GM12892 (cell line): Measurements from ENCODE around the gene SNED1.

Experiments
- POLR2A ChIP-seq: IDR thresholded peaks from 2 replicates; pipeline ENCODE4 v1.6.1; 2011; ENCODE audit warnings: low read depth, low read length, control low read depth
- POLR2AphosphoS5 ChIP-seq: IDR thresholded peaks from 2 replicates; pipeline ENCODE4 v1.6.1; 2011; ENCODE audit warnings: low read depth, low read length, control low read depth
- TAF1 ChIP-seq: IDR thresholded peaks from 2 replicates; pipeline ENCODE4 v1.6.1; 2011; ENCODE audit warnings: low read depth, mild to moderate bottlenecking, control low read depth, low read length, borderline replicate concordance

DNA sequence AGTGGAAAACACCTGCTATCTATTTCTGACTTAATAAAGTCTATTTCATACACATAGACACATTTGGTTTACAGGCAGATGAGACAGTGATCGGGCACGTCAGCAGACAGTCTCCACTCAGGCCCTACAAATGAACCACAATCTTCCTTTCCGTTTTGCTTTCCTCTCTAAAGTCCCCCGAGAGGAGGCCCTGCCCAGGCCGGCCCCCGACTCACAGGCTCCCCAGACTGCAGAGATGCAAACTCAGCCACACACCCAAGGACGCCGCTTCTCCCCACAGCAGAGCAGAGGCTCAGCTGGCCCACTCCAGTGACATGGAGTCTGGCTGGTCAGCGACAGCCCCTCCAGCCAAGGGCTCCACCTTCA lies 113.0 kb downstream of the SNED1 start:
- TF ChIP-seq POLR2A, result peak; percentile 68; the same call in 1 of the 2 replicates
- TF ChIP-seq POLR2AphosphoS5, result 0 out of 2 replicates have a peak, but pooled peaks have one; percentile 2
- peak; percentile 41; the same call in 1 of the 2 replicates for TF ChIP-seq TAF1
